Uterus (tissue), 2 donors: ENCODE data around the gene MYH10.

ENCODE experiments used
- CTCF ChIP-seq, 4 experiments: fragments of 200-600 bp in 2 of 4; fragments of 450-650 bp in 2 of 4; sonication (generic) in 2 of 4; IDR thresholded peaks; one replicate each; pipeline ENCODE4 v1.5.1; 2016 to 2019; ENCODE audit warnings: antibody characterized with exemption in 4 of 4, mild to moderate bottlenecking in 2 of 4, moderate library complexity in 1 of 4
- POLR2A ChIP-seq, 2 donors: fragments of 450-650 bp; IDR thresholded peaks; one replicate each; pipeline ENCODE4 v1.6.1; 2016; ENCODE audit warnings: antibody characterized with exemption in 2 of 2, mild to moderate bottlenecking in 1 of 2, moderate library complexity in 1 of 2

GRCh38 chr17:8445536-8445935, 185.0 kb downstream of the MYH10 start:
- TF ChIP-seq CTCF (IDR thresholded peaks at IDR 0.05), result no peak
- no peak for TF ChIP-seq POLR2A (IDR thresholded peaks at IDR 0.05)
